Activated T-helper 2 cell treated with anti-CD3 and anti-CD28 coated beads, Interferon-gamma antibody, Interleukin-2, Interleukin-4, amounts not matched to agents 10 μg/mL and 5 μg/mL and 100 μg/mL, durations not matched to agents 14 hours and 24 hours and 36 hours (primary cell): ENCODE data around the gene ACYP2. TPM values are rescaled to one million over a fixed set of nuclear protein-coding genes. Genes with fewer than 3 reads are reported as not detected.
"Not testable (repeated sequence)": the region's sequence is repeated elsewhere in the genome, so short reads cannot be mapped to it uniquely, and the experiment has no call there.

ENCODE experiments used
- DNase-seq: peaks from one replicate; pipeline ENCODE4 v3.0.0; 2021; ENCODE audit warnings: low spot score
- H3K27ac Mint-ChIP-seq: one replicate; pipeline ENCODE4 v1.8.0; 2021; ENCODE audit warnings: mixed read lengths
- H3K27me3 Mint-ChIP-seq: one replicate; pipeline ENCODE4 v1.8.0; 2021; ENCODE audit warnings: low read depth, mixed read lengths
- H3K36me3 Mint-ChIP-seq: one replicate; pipeline ENCODE4 v1.8.0; 2021; ENCODE audit warnings: low read depth, mixed read lengths
- H3K4me1 Mint-ChIP-seq: one replicate; pipeline ENCODE4 v1.8.0; 2021; ENCODE audit warnings: low read depth, mixed read lengths
- H3K4me3 Mint-ChIP-seq: one replicate; pipeline ENCODE4 v1.8.0; 2021; ENCODE audit warnings: low read depth, mild to moderate bottlenecking, moderate library complexity, mixed read lengths
- H3K9me3 Mint-ChIP-seq: one replicate; pipeline ENCODE4 v1.8.0; 2021; ENCODE audit warnings: mixed read lengths
- intact Hi-C: fragments of 100-400 bp; cut with micrococcal nuclease; formaldehyde crosslinking; loops from one replicate; pipeline ENCODE4 v1.15.1; 2023
- total RNA-seq: library from RNA; stranded (reverse); gene quantifications from 2 replicates; pipeline ENCODE4 v1.2.3, GENCODE V29; 2022

ACYP2 gene
- total RNA-seq, 1 donor from 2014 or later = 6.5 TPM

DNA sequence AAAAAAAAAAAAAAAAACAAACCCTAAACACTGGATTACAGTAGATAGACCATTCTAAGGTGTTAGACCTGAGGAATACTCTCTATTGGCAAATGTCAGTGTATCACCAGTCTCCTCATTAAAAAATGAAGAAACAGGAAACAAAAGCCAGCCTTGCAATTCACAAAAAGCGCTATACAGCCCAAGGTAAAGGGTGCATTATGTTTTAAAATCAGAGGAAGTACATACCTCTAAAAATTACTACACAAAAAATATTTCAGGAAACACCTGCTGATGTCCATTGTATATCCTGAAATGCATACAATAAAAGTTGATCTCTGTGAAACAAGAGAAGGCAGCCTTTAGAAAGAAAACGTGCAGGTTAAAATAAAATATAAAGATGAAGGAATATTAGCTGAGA is 195.5 kb downstream of the ACYP2 start:
- intact Hi-C loops = no loop called here
- H3K9me3 Mint-ChIP-seq = no peaks in the 10 kb centered on the region
- DNase-seq = no peak
- H3K4me3 Mint-ChIP-seq = no peak overlapping the region
- H3K27ac Mint-ChIP-seq = no peak overlapping the region
- H3K4me1 Mint-ChIP-seq = no peaks in the 10 kb centered on the region
- no peaks in the 10 kb centered on the region for H3K36me3 Mint-ChIP-seq
- peaks cover 6% of the 10 kb centered on the region for H3K27me3 Mint-ChIP-seq

GRCh38 chr2:54313147-54313546 is 197.7 kb downstream of the ACYP2 start:
- H3K36me3 Mint-ChIP-seq = no peaks in the 10 kb centered on the region
- peaks cover 11% of the 10 kb centered on the region for H3K27me3 Mint-ChIP-seq
- no peaks in the 10 kb centered on the region for H3K9me3 Mint-ChIP-seq
- H3K27ac Mint-ChIP-seq = no peak overlapping the region
- H3K4me1 Mint-ChIP-seq = no peaks in the 10 kb centered on the region
- H3K4me3 Mint-ChIP-seq = no peak overlapping the region
- intact Hi-C loops = no loop called here
- no peak for DNase-seq

- Mint-ChIP-seq H3K36me3 (no peaks in the 10 kb centered on the region), H3K27ac (no peak overlapping the region), H3K27me3 (peaks cover 19% of the 10 kb centered on the region), H3K9me3 (no peaks in the 10 kb centered on the region), H3K4me1 (no peaks in the 10 kb centered on the region), H3K4me3 (no peak overlapping the region)
- intact Hi-C loops = no loop called here
- DNase-seq = no peak
Observed at GRCh38 chr2:54317973-54318372, 202.6 kb downstream of the ACYP2 start.

GRCh38 chr2:54318821-54319220 is 203.4 kb downstream of the ACYP2 start:
- Mint-ChIP-seq H3K9me3 (no peaks in the 10 kb centered on the region), H3K4me1 (no peaks in the 10 kb centered on the region), H3K27me3 (peaks cover 19% of the 10 kb centered on the region), H3K27ac (no peak overlapping the region), H3K4me3 (no peak overlapping the region), H3K36me3 (no peaks in the 10 kb centered on the region)
- intact Hi-C loops = no loop called here
- no peak for DNase-seq

GRCh38 chr2:54321047-54321446 is 205.6 kb downstream of the ACYP2 start:
- intact Hi-C loops = no loop called here
- no peak overlapping the region for H3K4me3 Mint-ChIP-seq
- H3K27me3 Mint-ChIP-seq = peaks cover 14% of the 10 kb centered on the region
- no peaks in the 10 kb centered on the region for H3K36me3 Mint-ChIP-seq
- no peaks in the 10 kb centered on the region for H3K9me3 Mint-ChIP-seq
- no peaks in the 10 kb centered on the region for H3K4me1 Mint-ChIP-seq
- no peak overlapping the region for H3K27ac Mint-ChIP-seq
- no peak for DNase-seq

GRCh38 chr2:54324517-54324916 is 209.1 kb downstream of the ACYP2 start:
- intact Hi-C loops, H3K27ac Mint-ChIP-seq, H3K36me3 Mint-ChIP-seq, H3K4me3 Mint-ChIP-seq, H3K4me1 Mint-ChIP-seq, DNase-seq, H3K9me3 Mint-ChIP-seq: not testable (repeated sequence)
- peaks cover 15% of the 10 kb centered on the region for H3K27me3 Mint-ChIP-seq

DNA sequence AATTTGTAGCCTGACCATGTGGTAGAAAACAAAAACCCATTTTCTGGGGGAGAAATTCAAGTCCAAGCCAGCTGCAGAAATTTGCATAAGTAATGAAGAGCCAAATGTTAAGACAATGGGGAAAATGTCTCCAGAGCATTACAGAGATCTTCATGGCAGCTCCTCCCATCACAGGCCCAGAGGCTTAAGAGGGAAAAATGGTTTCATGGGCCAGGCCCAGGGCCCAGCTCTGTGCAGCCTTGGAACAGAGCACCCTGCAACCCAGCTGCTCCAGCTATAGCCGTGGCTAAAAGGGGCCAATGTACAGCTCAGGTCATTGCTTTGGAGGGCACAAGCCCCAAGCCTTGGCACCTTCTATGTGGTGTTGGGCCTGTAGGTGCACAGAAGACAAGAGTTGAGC is 209.7 kb downstream of the ACYP2 start:
- Mint-ChIP-seq H3K9me3 (no peaks in the 10 kb centered on the region), H3K4me3 (no peak overlapping the region), H3K4me1 (peaks cover 4% of the 10 kb centered on the region), H3K27me3 (peaks cover 19% of the 10 kb centered on the region), H3K27ac (no peak overlapping the region), H3K36me3 (no peaks in the 10 kb centered on the region)
- intact Hi-C loops = no loop called here
- no peak for DNase-seq

GRCh38 chr2:54329482-54330161 is 214.2 kb downstream of the ACYP2 start:
- no peak for DNase-seq
- no peak overlapping the region for H3K27ac Mint-ChIP-seq
- intact Hi-C loops = loop anchor here (2.0 kb wide), 1 partner anchor 393 kb away; the partner anchor contains the start of gene EML6

DNA sequence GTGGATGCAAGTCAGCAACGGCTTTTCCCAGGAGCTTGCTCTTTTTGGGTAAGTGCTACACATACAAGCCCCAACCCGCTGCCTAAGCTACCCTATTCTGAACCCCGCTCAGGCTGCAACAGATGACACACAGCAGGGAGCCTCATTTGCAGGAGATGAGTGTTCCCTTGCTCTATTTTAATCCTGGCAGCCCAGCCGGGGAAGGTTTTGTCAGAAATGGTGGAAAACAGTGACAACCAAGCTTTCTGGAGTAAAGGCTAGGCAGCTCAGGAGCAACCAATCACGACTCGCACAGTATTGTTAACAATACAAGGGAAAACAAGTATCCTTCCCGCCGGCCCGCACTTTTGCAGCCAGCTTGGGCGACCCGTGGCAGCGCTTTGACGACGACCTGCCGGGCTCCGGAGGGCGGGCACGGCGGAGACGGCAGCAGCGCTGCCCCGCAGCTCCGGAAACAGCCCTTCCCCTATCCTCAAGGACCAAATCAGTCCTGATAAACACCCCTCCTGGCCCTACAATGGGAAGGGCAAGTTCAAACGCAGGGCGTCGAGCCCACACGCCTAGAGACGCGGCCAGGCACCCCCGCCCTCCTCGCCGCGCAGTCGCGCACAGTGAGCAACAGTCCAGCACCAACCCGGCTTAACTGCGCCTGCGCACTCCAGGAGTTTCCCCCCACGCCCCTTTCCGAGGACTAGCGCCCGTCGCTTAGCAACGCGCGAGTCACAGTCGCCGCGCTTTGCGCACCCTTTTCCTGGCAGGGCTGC is 214.9 kb downstream of the ACYP2 start:
- Mint-ChIP-seq H3K27ac (no peak overlapping the region), H3K9me3 (no peaks in the 10 kb centered on the region), H3K4me3 (peak overlapping the region; percentile 72), H3K27me3 (peaks cover 28% of the 10 kb centered on the region), H3K36me3 (no peaks in the 10 kb centered on the region), H3K4me1 (peaks cover 16% of the 10 kb centered on the region)
- intact Hi-C loops = loop anchor here (2.0 kb wide), 1 partner anchor 392 kb away; the partner anchor contains the start of gene EML6
- DNase-seq = peak; percentile 85

More at GRCh38 chr2:54329482-54330161, 214.2 kb downstream of the ACYP2 start:
- Mint-ChIP-seq H3K36me3 (no peaks in the 10 kb centered on the region), H3K9me3 (no peaks in the 10 kb centered on the region), H3K27me3 (peaks cover 28% of the 10 kb centered on the region), H3K4me3 (peak overlapping the region; percentile 41), H3K4me1 (peaks cover 16% of the 10 kb centered on the region)

GRCh38 chr2:54330926-54331835 is 215.8 kb downstream of the ACYP2 start:
- peaks cover 16% of the 10 kb centered on the region for H3K4me1 Mint-ChIP-seq
- H3K9me3 Mint-ChIP-seq = no peaks in the 10 kb centered on the region
- H3K27me3 Mint-ChIP-seq = peaks cover 28% of the 10 kb centered on the region
- intact Hi-C loops = loop anchor here (2.0 kb wide), 1 partner anchor 392 kb away; the partner anchor contains the start of gene EML6
- no peak for DNase-seq
- no peak overlapping the region for H3K27ac Mint-ChIP-seq
- peak overlapping the region; percentile 72 for H3K4me3 Mint-ChIP-seq
- no peaks in the 10 kb centered on the region for H3K36me3 Mint-ChIP-seq

DNA sequence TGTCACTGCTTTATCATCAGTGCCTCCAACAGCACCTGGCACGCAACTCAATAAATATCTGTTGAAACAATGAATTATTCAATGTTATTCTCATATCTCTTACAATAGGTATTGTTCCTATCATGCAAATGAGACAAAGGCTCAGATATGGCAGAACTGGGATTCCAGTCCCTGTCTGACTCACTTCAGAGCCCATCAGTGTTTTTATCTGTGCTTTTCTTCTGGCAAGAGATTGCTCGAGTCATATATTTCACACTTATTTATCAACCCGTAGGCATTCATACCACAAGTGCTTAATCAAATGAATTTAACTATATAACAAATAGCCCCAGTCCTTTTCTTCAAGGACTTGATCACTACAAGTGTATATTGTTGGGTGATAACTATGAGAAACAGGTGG is 217.0 kb downstream of the ACYP2 start:
- Mint-ChIP-seq H3K27me3 (peaks cover 25% of the 10 kb centered on the region), H3K4me3 (no peak overlapping the region), H3K27ac (no peak overlapping the region), H3K4me1 (peaks cover 16% of the 10 kb centered on the region), H3K36me3 (no peaks in the 10 kb centered on the region), H3K9me3 (no peaks in the 10 kb centered on the region)
- DNase-seq = no peak
- intact Hi-C loops = no loop called here

- H3K27me3 Mint-ChIP-seq = peaks cover 9% of the 10 kb centered on the region
- no peaks in the 10 kb centered on the region for H3K9me3 Mint-ChIP-seq
- no peak overlapping the region for H3K27ac Mint-ChIP-seq
- intact Hi-C loops = no loop called here
- DNase-seq = no peak
- H3K36me3 Mint-ChIP-seq = no peaks in the 10 kb centered on the region
- H3K4me1 Mint-ChIP-seq = peaks cover 2% of the 10 kb centered on the region
- no peak overlapping the region for H3K4me3 Mint-ChIP-seq
Observed at GRCh38 chr2:54336136-54336976, 220.9 kb downstream of the ACYP2 start.
